SJSA1 (cell line): ENCODE results near the gene TRIM42. TPM values are rescaled to one million over a fixed set of nuclear protein-coding genes. Genes with fewer than 3 reads are reported as not detected.

Source experiments
- DNase-seq, 2 experiments: peaks; one replicate each; pipeline ENCODE4 v3.0.0-alpha.2; 2015 to 2020; ENCODE audit warnings: low spot score in 2 of 2, low read depth in 1 of 2
- H3K27ac ChIP-seq: fragments of 250-450 bp; sonication (Bioruptor Pico); 2 replicates; pipeline ENCODE4 v1.5.1; 2020; ENCODE audit warnings: mild to moderate bottlenecking, moderate library complexity
- H3K27me3 ChIP-seq: fragments of 250-450 bp; sonication (Bioruptor Pico); replicated peaks from 2 replicates; pipeline ENCODE4 v1.5.1; 2020; ENCODE audit warnings: mild to moderate bottlenecking, moderate library complexity
- H3K36me3 ChIP-seq: fragments of 250-450 bp; sonication (Bioruptor Pico); 2 replicates; pipeline ENCODE4 v1.5.1; 2020; ENCODE audit warnings: mild to moderate bottlenecking
- H3K4me1 ChIP-seq: fragments of 250-450 bp; sonication (Bioruptor Pico); replicated peaks from 2 replicates; pipeline ENCODE4 v1.6.1; 2021; ENCODE audit warnings: mild to moderate bottlenecking
- H3K4me3 ChIP-seq: fragments of 250-450 bp; sonication (Bioruptor Pico); 2 replicates; pipeline ENCODE4 v1.5.1; 2020; ENCODE audit warnings: mild to moderate bottlenecking
- H3K9me3 ChIP-seq: fragments of 250-450 bp; sonication (Bioruptor Pico); replicated peaks from 2 replicates; pipeline ENCODE4 v1.5.1; 2020; ENCODE audit warnings: mild to moderate bottlenecking
- total RNA-seq: library from RNA; depleted of rRNA; stranded (reverse); fragments of >200 nt; shearing (Covaris generic); gene quantifications from 2 replicates; pipeline ENCODE4 v1.2.3, GENCODE V29; 2014

Gene TRIM42
- total RNA-seq, 1 experiment from 2014 or later, result not detected

GRCh38 chr3:140699516-140700231 is 21.8 kb downstream of the TRIM42 start:
- Histone ChIP-seq H3K4me1 (no peaks in the 10 kb centered on the region), H3K36me3 (no peaks in the 10 kb centered on the region), H3K27ac (no peak overlapping the region), H3K9me3 (no peaks in the 10 kb centered on the region), H3K27me3 (no peaks in the 10 kb centered on the region; the same call in 1 of the 2 replicates), H3K4me3 (no peak overlapping the region)
- DNase-seq, result no peak

DNA sequence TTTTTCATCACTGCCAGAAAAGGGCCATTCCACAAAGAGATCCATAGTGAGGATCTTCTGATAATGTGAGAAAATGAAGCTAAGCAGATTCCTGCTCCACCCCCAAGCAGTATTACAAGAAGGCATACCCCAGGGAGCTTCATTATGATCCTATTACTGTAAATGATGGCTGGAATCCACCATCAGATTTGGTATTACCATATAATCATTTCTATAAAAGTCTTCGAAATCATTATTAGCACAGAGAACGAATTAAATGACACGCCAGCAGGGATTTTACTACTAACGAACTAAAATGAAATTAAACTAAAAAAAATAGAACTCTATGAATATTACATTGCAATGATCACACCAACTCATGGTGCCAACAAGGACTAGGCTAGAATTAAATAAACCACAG is 24.4 kb downstream of the TRIM42 start:
- no peak for DNase-seq

GRCh38 chr3:140703496-140703895 is 25.6 kb downstream of the TRIM42 start:
- DNase-seq, result no peak
- H3K36me3 ChIP-seq, result no peaks in the 10 kb centered on the region

More for the DNA sequence above, 24.4 kb downstream of the TRIM42 start:
- Histone ChIP-seq H3K27me3 (no peaks in the 10 kb centered on the region; the same call in 1 of the 2 replicates), H3K4me1 (no peaks in the 10 kb centered on the region), H3K36me3 (no peaks in the 10 kb centered on the region), H3K9me3 (no peaks in the 10 kb centered on the region), H3K4me3 (no peak overlapping the region), H3K27ac (no peak overlapping the region)

DNA sequence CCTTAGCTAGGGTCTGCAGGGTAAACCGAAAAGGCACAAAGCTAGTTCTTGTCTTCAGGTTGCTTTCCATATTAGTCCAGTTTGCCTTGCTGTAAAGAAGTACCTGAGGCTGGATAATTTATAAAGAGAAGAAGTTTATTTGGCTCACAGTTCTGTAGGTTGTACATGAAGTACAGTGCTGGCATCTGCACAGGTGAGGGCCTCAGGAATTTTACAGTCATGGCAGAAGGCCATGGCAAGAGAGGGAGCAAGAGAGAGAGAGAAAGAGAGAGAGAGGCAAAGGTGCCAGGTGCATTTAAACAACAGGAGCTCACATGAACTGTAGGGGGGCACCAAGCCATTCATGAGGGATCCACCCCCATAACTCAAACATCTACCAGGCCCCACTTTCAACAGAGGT is 26.9 kb downstream of the TRIM42 start:
- no peak for DNase-seq
- Histone ChIP-seq H3K27ac (no peak overlapping the region), H3K4me3 (no peak overlapping the region), H3K9me3 (no peaks in the 10 kb centered on the region), H3K27me3 (no peaks in the 10 kb centered on the region), H3K4me1 (no peaks in the 10 kb centered on the region), H3K36me3 (no peaks in the 10 kb centered on the region)

More at GRCh38 chr3:140703496-140703895, 25.6 kb downstream of the TRIM42 start:
- no peak overlapping the region for H3K27ac ChIP-seq
- H3K9me3 ChIP-seq, result no peaks in the 10 kb centered on the region
- no peaks in the 10 kb centered on the region for H3K4me1 ChIP-seq
- no peak overlapping the region for H3K4me3 ChIP-seq
- no peaks in the 10 kb centered on the region; the same call in 1 of the 2 replicates for H3K27me3 ChIP-seq

- DNase-seq, result no peak
- Histone ChIP-seq H3K4me1 (no peaks in the 10 kb centered on the region), H3K9me3 (no peaks in the 10 kb centered on the region), H3K27ac (no peak overlapping the region), H3K4me3 (no peak overlapping the region), H3K27me3 (no peaks in the 10 kb centered on the region), H3K36me3 (no peaks in the 10 kb centered on the region)
Observed at GRCh38 chr3:140705954-140706353, 28.1 kb downstream of the TRIM42 start.

DNA sequence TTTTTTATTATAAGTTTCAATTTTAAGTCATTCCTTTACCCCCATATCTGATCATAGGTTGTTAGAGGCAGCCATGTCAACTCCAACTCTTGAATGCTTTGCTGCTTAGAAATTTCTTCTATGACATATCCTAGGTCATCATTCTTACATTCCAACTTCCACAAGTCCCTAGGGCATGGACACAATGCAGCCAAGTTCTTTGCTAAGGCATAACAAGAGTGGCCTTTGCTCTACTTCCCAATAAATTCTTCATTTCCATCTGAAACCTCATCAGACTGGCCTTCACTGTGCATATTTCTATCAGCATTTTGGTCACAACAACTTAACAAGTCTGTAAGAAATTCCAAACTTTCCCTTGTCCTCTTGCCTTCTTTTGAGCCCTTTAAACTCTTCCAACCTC is 28.5 kb downstream of the TRIM42 start:
- no peak for DNase-seq
- no peaks in the 10 kb centered on the region for H3K27me3 ChIP-seq
- no peaks in the 10 kb centered on the region for H3K4me1 ChIP-seq
- no peak overlapping the region for H3K4me3 ChIP-seq
- no peaks in the 10 kb centered on the region for H3K36me3 ChIP-seq
- no peak overlapping the region for H3K27ac ChIP-seq
- H3K9me3 ChIP-seq, result no peaks in the 10 kb centered on the region

DNA sequence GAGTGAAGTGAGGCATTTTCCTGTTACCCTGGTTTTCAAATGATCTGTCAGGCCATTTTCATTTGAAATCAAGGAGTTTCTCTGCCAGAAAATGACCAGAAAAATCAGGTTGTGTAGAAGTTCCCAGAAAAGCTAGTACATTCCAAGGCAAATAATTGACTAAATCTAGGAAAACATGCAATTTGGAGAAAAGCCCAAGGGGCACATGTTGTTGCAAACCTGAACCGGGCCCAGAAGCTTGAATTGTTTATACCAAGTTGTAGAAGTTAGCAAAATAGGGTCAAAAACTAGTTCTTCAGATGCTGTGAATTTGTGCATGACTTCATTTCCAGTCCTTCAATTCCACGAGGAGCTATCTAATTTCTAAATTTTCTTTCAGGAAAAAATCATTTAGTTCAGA is 31.0 kb downstream of the TRIM42 start:
- no peak for DNase-seq
- Histone ChIP-seq H3K27ac (no peak overlapping the region), H3K4me1 (no peaks in the 10 kb centered on the region), H3K9me3 (no peaks in the 10 kb centered on the region), H3K36me3 (no peaks in the 10 kb centered on the region), H3K4me3 (no peak overlapping the region), H3K27me3 (no peaks in the 10 kb centered on the region)

DNA sequence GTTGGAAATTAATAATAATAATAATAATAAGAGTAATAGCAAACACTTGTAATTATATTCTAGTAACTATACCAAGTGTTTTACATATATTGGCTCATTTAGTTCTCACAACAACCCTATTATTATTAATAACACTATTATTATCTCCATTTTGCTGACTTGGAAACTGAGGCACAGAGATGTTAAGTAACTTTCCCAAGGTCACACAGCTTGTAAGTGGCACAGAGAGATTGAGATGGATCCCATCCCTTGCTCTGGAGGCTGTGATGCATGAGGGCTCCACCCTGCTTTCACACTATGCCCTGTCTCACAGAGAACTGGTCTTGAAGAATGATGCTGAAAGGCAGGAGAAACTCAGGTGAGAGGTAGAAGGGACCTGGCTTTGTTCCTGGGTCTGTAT is 31.9 kb downstream of the TRIM42 start:
- no peak for DNase-seq
- H3K4me3 ChIP-seq, result no peak overlapping the region
- H3K27me3 ChIP-seq, result no peaks in the 10 kb centered on the region
- H3K36me3 ChIP-seq, result no peaks in the 10 kb centered on the region
- H3K4me1 ChIP-seq, result no peaks in the 10 kb centered on the region
- no peak overlapping the region for H3K27ac ChIP-seq
- no peaks in the 10 kb centered on the region for H3K9me3 ChIP-seq

GRCh38 chr3:140710711-140711389 is 33.0 kb downstream of the TRIM42 start:
- H3K36me3 ChIP-seq, result no peaks in the 10 kb centered on the region
- no peak for DNase-seq
- H3K9me3 ChIP-seq, result no peaks in the 10 kb centered on the region
- no peaks in the 10 kb centered on the region for H3K27me3 ChIP-seq
- H3K4me1 ChIP-seq, result no peaks in the 10 kb centered on the region
- H3K27ac ChIP-seq, result no peak overlapping the region
- no peak overlapping the region for H3K4me3 ChIP-seq

GRCh38 chr3:140711390-140712035 is 33.6 kb downstream of the TRIM42 start:
- no peak for DNase-seq
- Histone ChIP-seq H3K4me3 (no peak overlapping the region), H3K9me3 (no peaks in the 10 kb centered on the region), H3K27me3 (no peaks in the 10 kb centered on the region), H3K27ac (no peak overlapping the region), H3K36me3 (no peaks in the 10 kb centered on the region), H3K4me1 (no peaks in the 10 kb centered on the region)

- no peaks in the 10 kb centered on the region for H3K9me3 ChIP-seq
- no peaks in the 10 kb centered on the region for H3K4me1 ChIP-seq
- no peaks in the 10 kb centered on the region for H3K27me3 ChIP-seq
- H3K27ac ChIP-seq, result no peak overlapping the region
- H3K4me3 ChIP-seq, result no peak overlapping the region
- no peak for DNase-seq
- no peaks in the 10 kb centered on the region for H3K36me3 ChIP-seq
Observed at GRCh38 chr3:140712301-140712700, 34.4 kb downstream of the TRIM42 start.

DNA sequence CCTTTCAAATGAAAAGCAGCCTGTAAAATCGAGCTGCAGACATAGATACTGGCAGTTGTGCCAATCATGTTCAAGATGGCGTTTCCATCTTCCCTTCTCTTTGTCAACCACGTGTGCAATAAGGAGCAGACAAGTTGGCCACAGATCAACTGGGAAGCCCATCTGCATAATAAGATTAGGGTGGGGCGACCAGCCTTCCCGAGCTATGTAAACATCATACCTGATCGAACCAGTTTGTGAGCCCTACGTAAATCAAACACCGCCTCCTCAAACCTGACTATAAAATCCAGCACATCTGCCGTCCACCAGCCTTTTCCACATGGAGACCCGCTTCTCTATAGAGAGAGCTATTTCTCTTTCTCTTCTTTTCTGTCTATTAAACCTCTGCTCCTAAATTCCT is 37.2 kb downstream of the TRIM42 start:
- H3K27me3 ChIP-seq, result no peaks in the 10 kb centered on the region
- no peaks in the 10 kb centered on the region for H3K9me3 ChIP-seq
- H3K4me3 ChIP-seq, result no peak overlapping the region
- no peaks in the 10 kb centered on the region for H3K4me1 ChIP-seq
- no peaks in the 10 kb centered on the region for H3K36me3 ChIP-seq
- no peak for DNase-seq
- H3K27ac ChIP-seq, result no peak overlapping the region

- Histone ChIP-seq H3K27me3 (no peaks in the 10 kb centered on the region), H3K9me3 (no peaks in the 10 kb centered on the region), H3K36me3 (no peaks in the 10 kb centered on the region), H3K4me3 (no peak overlapping the region), H3K27ac (no peak overlapping the region), H3K4me1 (no peaks in the 10 kb centered on the region)
- no peak for DNase-seq
Observed at GRCh38 chr3:140717921-140718320, 40.1 kb downstream of the TRIM42 start.
